Keratinocyte (primary cell): ENCODE results near the gene KLHDC3.

Experiments used
- CTCF ChIP-seq, 3 experiments: IDR thresholded peaks in 1 of 3; conservative IDR thresholded peaks in 1 of 3; optimal IDR thresholded peaks in 1 of 3; 2 replicates in 2 of 3; 3 replicates in 1 of 3; pipeline versions ENCODE3 to v1.5.1; 2011; ENCODE audit warnings: low read length in 3 of 3, mild to moderate bottlenecking in 3 of 3, moderate library complexity in 2 of 3, control low read depth in 1 of 3, inconsistent platforms in 1 of 3; ENCODE audit not compliant: insufficient read depth in 2 of 3; ENCODE audit errors: extremely low read depth in 1 of 3
- EZH2 ChIP-seq: IDR thresholded peaks from one replicate; pipeline ENCODE4 v1.6.1; 2012; ENCODE audit warnings: inconsistent platforms, mild to moderate bottlenecking, low read length, moderate library complexity

- TF ChIP-seq EZH2, result no peak
- TF ChIP-seq CTCF (optimal IDR thresholded peaks at IDR 0.05 in 1 of 3, IDR thresholded peaks at IDR 0.05 in 1 of 3, conservative IDR thresholded peaks at IDR 0.05 in 1 of 3; ENCODE audit: extremely low read depth in 1 of 3, insufficient read depth in 2 of 3, low read length in 3 of 3), result no peak
These were observed 23.7 kb downstream of the KLHDC3 start for GRCh38 chr6:43037706-43038105.
